Ovary (tissue), 3 donors: ENCODE measurements around the gene TMED4.

Experiments
- EP300 ChIP-seq: sonication (generic); formaldehyde crosslinking; IDR thresholded peaks from one replicate; pipeline ENCODE4 v1.6.1; 2017; ENCODE audit warnings: antibody characterized with exemption
- POLR2A ChIP-seq: fragments of 450-650 bp; IDR thresholded peaks from one replicate; pipeline ENCODE4 v1.6.1; 2017; ENCODE audit warnings: antibody characterized with exemption, mild to moderate bottlenecking, moderate library complexity
- TF ChIP-seq, protein P1 (sequence below), 3 donors: fragments of 450-650 bp in 2 of 3; fragments of 200-600 bp in 1 of 3; IDR thresholded peaks; one replicate each; pipeline versions ENCODE4 v1.5.1 to v1.8.0; 2016 to 2022; ENCODE audit warnings: antibody characterized with exemption in 3 of 3, mild to moderate bottlenecking in 1 of 3
- donor health status: DM: no; HTN: no; CAD: no.

DNA sequence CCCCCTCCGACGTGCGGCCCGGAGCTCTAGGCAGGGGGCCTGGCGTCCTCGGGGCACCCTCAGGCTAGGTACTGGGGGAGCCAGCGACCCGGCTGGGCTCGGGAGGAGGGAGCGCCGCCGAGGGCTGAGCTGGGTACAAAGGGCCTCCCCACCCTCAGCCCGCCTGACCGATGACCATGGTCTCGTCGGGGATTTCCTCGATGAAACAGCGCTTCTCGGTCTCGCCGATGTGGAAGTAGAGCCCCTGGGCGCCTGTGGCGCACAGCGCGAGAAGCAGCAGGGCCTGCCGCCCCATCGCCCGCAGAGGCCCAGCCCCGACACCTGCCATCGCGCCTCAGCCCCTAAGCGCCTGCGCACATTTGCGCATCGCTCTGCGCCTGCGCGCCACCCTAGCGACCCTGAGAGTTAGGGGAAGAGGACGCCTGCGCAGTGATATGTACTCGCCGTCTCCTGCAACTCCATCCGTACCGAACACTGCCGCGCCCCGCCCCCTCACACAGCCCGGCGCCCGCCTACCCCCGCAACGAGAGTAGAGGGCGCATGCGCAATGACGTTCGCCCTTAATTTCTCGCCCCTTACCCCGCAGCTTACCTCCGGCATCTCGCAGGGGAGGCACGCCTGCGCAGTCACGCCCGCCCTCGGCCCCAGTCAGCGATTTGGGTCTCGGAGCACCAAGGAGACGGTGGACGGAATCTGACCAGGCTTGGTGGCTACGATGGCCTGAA is at the start of gene TMED4:
- TF ChIP-seq, protein P1, sequence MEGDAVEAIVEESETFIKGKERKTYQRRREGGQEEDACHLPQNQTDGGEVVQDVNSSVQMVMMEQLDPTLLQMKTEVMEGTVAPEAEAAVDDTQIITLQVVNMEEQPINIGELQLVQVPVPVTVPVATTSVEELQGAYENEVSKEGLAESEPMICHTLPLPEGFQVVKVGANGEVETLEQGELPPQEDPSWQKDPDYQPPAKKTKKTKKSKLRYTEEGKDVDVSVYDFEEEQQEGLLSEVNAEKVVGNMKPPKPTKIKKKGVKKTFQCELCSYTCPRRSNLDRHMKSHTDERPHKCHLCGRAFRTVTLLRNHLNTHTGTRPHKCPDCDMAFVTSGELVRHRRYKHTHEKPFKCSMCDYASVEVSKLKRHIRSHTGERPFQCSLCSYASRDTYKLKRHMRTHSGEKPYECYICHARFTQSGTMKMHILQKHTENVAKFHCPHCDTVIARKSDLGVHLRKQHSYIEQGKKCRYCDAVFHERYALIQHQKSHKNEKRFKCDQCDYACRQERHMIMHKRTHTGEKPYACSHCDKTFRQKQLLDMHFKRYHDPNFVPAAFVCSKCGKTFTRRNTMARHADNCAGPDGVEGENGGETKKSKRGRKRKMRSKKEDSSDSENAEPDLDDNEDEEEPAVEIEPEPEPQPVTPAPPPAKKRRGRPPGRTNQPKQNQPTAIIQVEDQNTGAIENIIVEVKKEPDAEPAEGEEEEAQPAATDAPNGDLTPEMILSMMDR (IDR thresholded peaks at IDR 0.05): no peak
- TF ChIP-seq POLR2A (peak; percentile 70), EP300 (no peak)
